Mesenchymal stem cell (in vitro differentiated cells and primary cell): ENCODE data around the gene PNMA6E.

Experiments
- DNase-seq: peaks from one replicate; pipeline ENCODE4 v3.0.0-alpha.2; 2013
- H2AFZ ChIP-seq: one replicate; pipeline ENCODE4 v1.6.1; 2013; ENCODE audit warnings: low read depth, mild to moderate bottlenecking, control low read depth, inconsistent platforms, low read length, moderate library complexity
- H2AK5ac ChIP-seq: 2 replicates; pipeline ENCODE4 v1.6.1; 2013; ENCODE audit warnings: low read length, moderate library complexity, mild to moderate bottlenecking, inconsistent platforms; ENCODE audit not compliant: severe bottlenecking
- H2BK120ac ChIP-seq: one replicate; pipeline ENCODE4 v1.6.1; 2013; ENCODE audit warnings: low read depth, mild to moderate bottlenecking, inconsistent platforms, low read length, moderate library complexity
- H2BK12ac ChIP-seq, 2 experiments: one replicate each; pipeline ENCODE4 v1.6.1; 2013; ENCODE audit warnings: inconsistent platforms in 2 of 2, low read length in 2 of 2, mild to moderate bottlenecking in 2 of 2, moderate library complexity in 2 of 2, control low read depth in 1 of 2
- H2BK15ac ChIP-seq: one replicate; pipeline ENCODE4 v1.6.1; 2013; ENCODE audit warnings: mild to moderate bottlenecking, low read depth, inconsistent platforms; ENCODE audit not compliant: poor library complexity, severe bottlenecking
- H2BK5ac ChIP-seq: 2 replicates; pipeline ENCODE4 v1.6.1; 2013; ENCODE audit warnings: low read depth, mild to moderate bottlenecking, low read length, control low read depth, inconsistent platforms; ENCODE audit not compliant: poor library complexity, severe bottlenecking
- H3K14ac ChIP-seq, 2 experiments: one replicate each; pipeline ENCODE4 v1.6.1; 2013; ENCODE audit warnings: inconsistent platforms in 2 of 2, low read length in 2 of 2, control low read depth in 1 of 2, mild to moderate bottlenecking in 1 of 2, moderate library complexity in 1 of 2
- H3K18ac ChIP-seq, 2 experiments: one replicate each; pipeline ENCODE4 v1.6.1; 2013; ENCODE audit warnings: inconsistent platforms in 2 of 2, low read length in 2 of 2, control low read depth in 1 of 2, low read depth in 1 of 2, mild to moderate bottlenecking in 1 of 2
- H3K23ac ChIP-seq, 2 experiments: one replicate each; pipeline ENCODE4 v1.6.1; 2013; ENCODE audit warnings: inconsistent platforms in 2 of 2, low read length in 2 of 2, mild to moderate bottlenecking in 2 of 2, moderate library complexity in 2 of 2, control low read depth in 1 of 2
- H3K27ac ChIP-seq: 2 replicates; pipeline ENCODE4 v1.5.1; 2013; ENCODE audit warnings: mild to moderate bottlenecking, moderate library complexity, low read length, control low read depth, inconsistent platforms; ENCODE audit not compliant: poor library complexity, severe bottlenecking
- H3K27me3 ChIP-seq, 2 experiments: 2 replicates each; pipeline versions ENCODE4 v1.6.1 to v1.7.0; 2013; ENCODE audit warnings: low read length in 2 of 2, mild to moderate bottlenecking in 2 of 2, moderate library complexity in 2 of 2, control low read depth in 1 of 2, inconsistent platforms in 1 of 2; ENCODE audit not compliant: control insufficient read depth in 1 of 2, insufficient read depth in 1 of 2
- H3K36me3 ChIP-seq, 2 experiments: 2 replicates each; pipeline versions ENCODE4 v1.6.1 to v1.7.0; 2013; ENCODE audit warnings: low read length in 2 of 2, control low read depth in 1 of 2, inconsistent platforms in 1 of 2, low read depth in 1 of 2, mild to moderate bottlenecking in 1 of 2; ENCODE audit not compliant: insufficient read depth in 2 of 2, control insufficient read depth in 1 of 2
- H3K4ac ChIP-seq, 2 experiments: one replicate each; pipeline ENCODE4 v1.6.1; 2013; ENCODE audit warnings: inconsistent platforms in 2 of 2, low read length in 2 of 2, mild to moderate bottlenecking in 2 of 2, moderate library complexity in 2 of 2, control low read depth in 1 of 2, low read depth in 1 of 2
- H3K4me1 ChIP-seq: 2 replicates; pipeline ENCODE4 v1.6.1; 2013; ENCODE audit warnings: low read depth, low read length, control low read depth; ENCODE audit not compliant: control insufficient read depth, insufficient read depth
- H3K4me2 ChIP-seq: 2 replicates; pipeline ENCODE4 v1.6.1; 2013; ENCODE audit warnings: low read length, mild to moderate bottlenecking, inconsistent platforms; ENCODE audit not compliant: poor library complexity, severe bottlenecking
- H3K4me3 ChIP-seq, 2 experiments: 2 replicates each; pipeline versions ENCODE4 v1.5.1 to v1.7.0; 2013; ENCODE audit warnings: low read length in 2 of 2, mild to moderate bottlenecking in 2 of 2, control low read depth in 1 of 2, low read depth in 1 of 2; ENCODE audit not compliant: insufficient read depth in 1 of 2
- H3K79me1 ChIP-seq: replicated peaks from 2 replicates; pipeline ENCODE4 v1.6.1; 2013; ENCODE audit warnings: mild to moderate bottlenecking, control low read depth, low read length, inconsistent platforms; ENCODE audit not compliant: poor library complexity, severe bottlenecking
- H3K9ac ChIP-seq: 2 replicates; pipeline ENCODE4 v1.7.0; 2013; ENCODE audit warnings: mild to moderate bottlenecking, low read length, moderate library complexity
- H3K9me3 ChIP-seq: 2 replicates; pipeline ENCODE4 v1.7.0; 2013; ENCODE audit warnings: mild to moderate bottlenecking, low read length; ENCODE audit not compliant: control insufficient read depth
- H4K8ac ChIP-seq: one replicate; pipeline ENCODE4 v1.6.1; 2013; ENCODE audit warnings: inconsistent platforms, mild to moderate bottlenecking, low read length, moderate library complexity
- H4K91ac ChIP-seq: one replicate; pipeline ENCODE4 v1.6.1; 2013; ENCODE audit warnings: mild to moderate bottlenecking, low read length, inconsistent platforms
- WGBS: methylation state at CpG from one replicate; pipeline ENCODE4 v1.1.7; 2013; ENCODE audit warnings: mixed read lengths; 5-methylcytosine and 5-hydroxymethylcytosine counted together

The PNMA6E gene

GRCh38 chrX:153410888-153411254 is 9.7 kb upstream of the PNMA6E start:
- Histone ChIP-seq H3K4ac (peak overlapping the region in 1 of 2 experiments; percentile 10), H3K9ac (no peak overlapping the region), H2AK5ac (no peak overlapping the region), H3K79me1 (no peaks in the 10 kb centered on the region), H2BK15ac (no peak overlapping the region), H3K4me3 (no peak overlapping the region), H2BK5ac (no peak overlapping the region), H3K23ac (no peak overlapping the region), H3K9me3 (no peaks in the 10 kb centered on the region), H3K27me3 (peaks cover 23 to 64% of the 10 kb centered on the region in 2 experiments), H3K18ac (peak overlapping the region in 1 of 2 experiments; percentile 16), H3K4me1 (no peaks in the 10 kb centered on the region), H2BK12ac (no peak overlapping the region), H2BK120ac (no peak overlapping the region), H2AFZ (no peak overlapping the region), H4K91ac (no peak overlapping the region), H4K8ac (peak overlapping the region; percentile 6), H3K14ac (no peak overlapping the region), H3K4me2 (no peak overlapping the region), H3K36me3 (no peaks in the 10 kb centered on the region), H3K27ac (no peak overlapping the region)
- no peak for DNase-seq
- 57% methylated on average over 10 of the region's 12 CpGs for WGBS

GRCh38 chrX:153410373-153410772 is 9.2 kb upstream of the PNMA6E start:
- Histone ChIP-seq H3K9ac (no peak overlapping the region), H2BK5ac (no peak overlapping the region), H2BK120ac (no peak overlapping the region), H3K4me1 (no peaks in the 10 kb centered on the region), H4K91ac (no peak overlapping the region), H4K8ac (no peak overlapping the region), H3K4me3 (no peak overlapping the region), H3K36me3 (no peaks in the 10 kb centered on the region), H3K14ac (no peak overlapping the region), H2BK12ac (no peak overlapping the region), H2BK15ac (no peak overlapping the region), H3K4ac (no peak overlapping the region), H3K4me2 (no peak overlapping the region), H3K79me1 (no peaks in the 10 kb centered on the region), H3K18ac (no peak overlapping the region), H2AK5ac (no peak overlapping the region), H3K27me3 (peaks cover 23 to 64% of the 10 kb centered on the region in 2 experiments), H2AFZ (no peak overlapping the region), H3K27ac (no peak overlapping the region), H3K23ac (no peak overlapping the region), H3K9me3 (no peaks in the 10 kb centered on the region)
- no peak for DNase-seq
- WGBS: 80% methylated on average over 11 of the region's 15 CpGs

GRCh38 chrX:153409414-153410101 is 8.4 kb upstream of the PNMA6E start:
- Histone ChIP-seq H3K36me3 (no peaks in the 10 kb centered on the region), H3K23ac (no peak overlapping the region), H3K18ac (no peak overlapping the region), H3K4ac (no peak overlapping the region), H3K14ac (no peak overlapping the region), H4K8ac (no peak overlapping the region), H3K9me3 (no peaks in the 10 kb centered on the region), H3K4me3 (no peak overlapping the region), H3K79me1 (no peaks in the 10 kb centered on the region), H3K27ac (no peak overlapping the region), H2BK12ac (no peak overlapping the region), H3K4me2 (no peak overlapping the region), H2BK5ac (no peak overlapping the region), H2BK15ac (no peak overlapping the region), H2AK5ac (no peak overlapping the region), H3K27me3 (peaks cover 25 to 65% of the 10 kb centered on the region in 2 experiments), H2AFZ (no peak overlapping the region), H3K4me1 (no peaks in the 10 kb centered on the region), H4K91ac (no peak overlapping the region), H3K9ac (no peak overlapping the region), H2BK120ac (no peak overlapping the region)
- 92% methylated on average over 27 of the region's 30 CpGs for WGBS
- DNase-seq: no peak

- no peak overlapping the region for H4K91ac ChIP-seq
- H2AFZ ChIP-seq: no peak overlapping the region
- no peak overlapping the region for H3K27ac ChIP-seq
- H3K27me3 ChIP-seq: peaks cover 26 to 68% of the 10 kb centered on the region in 2 experiments
- H2BK120ac ChIP-seq: no peak overlapping the region
- H3K4ac ChIP-seq: no peak overlapping the region
- H3K36me3 ChIP-seq: no peaks in the 10 kb centered on the region
- 87% methylated on average over 6 of the region's 12 CpGs for WGBS
- H2BK12ac ChIP-seq: no peak overlapping the region
- H3K23ac ChIP-seq: no peak overlapping the region
- H3K9me3 ChIP-seq: no peaks in the 10 kb centered on the region
- H3K18ac ChIP-seq: no peak overlapping the region
- H2BK5ac ChIP-seq: no peak overlapping the region
- H4K8ac ChIP-seq: no peak overlapping the region
- H2BK15ac ChIP-seq: no peak overlapping the region
- DNase-seq: no peak
- H2AK5ac ChIP-seq: no peak overlapping the region
- no peak overlapping the region for H3K9ac ChIP-seq
- H3K4me3 ChIP-seq: no peak overlapping the region
- H3K79me1 ChIP-seq: no peaks in the 10 kb centered on the region
- no peak overlapping the region for H3K4me2 ChIP-seq
- no peaks in the 10 kb centered on the region for H3K4me1 ChIP-seq
- H3K14ac ChIP-seq: no peak overlapping the region
Measured at GRCh38 chrX:153408871-153409351, 7.8 kb upstream of the PNMA6E start.
